Stimulated activated CD8-positive, alpha-beta memory T cell treated with anti-CD3 and anti-CD28 coated beads, Interleukin-15, amount 100 ng/mL, for 1 hour (primary cell): ENCODE measurements around the gene SLC35F3.

Experiments used
- DNase-seq: peaks from one replicate; pipeline ENCODE4 v3.0.0-alpha.2; 2020; ENCODE audit warnings: low read depth

The SLC35F3 gene

GRCh38 chr1:234258071-234258470, 353.6 kb downstream of the SLC35F3 start:
- no peak for DNase-seq

DNA sequence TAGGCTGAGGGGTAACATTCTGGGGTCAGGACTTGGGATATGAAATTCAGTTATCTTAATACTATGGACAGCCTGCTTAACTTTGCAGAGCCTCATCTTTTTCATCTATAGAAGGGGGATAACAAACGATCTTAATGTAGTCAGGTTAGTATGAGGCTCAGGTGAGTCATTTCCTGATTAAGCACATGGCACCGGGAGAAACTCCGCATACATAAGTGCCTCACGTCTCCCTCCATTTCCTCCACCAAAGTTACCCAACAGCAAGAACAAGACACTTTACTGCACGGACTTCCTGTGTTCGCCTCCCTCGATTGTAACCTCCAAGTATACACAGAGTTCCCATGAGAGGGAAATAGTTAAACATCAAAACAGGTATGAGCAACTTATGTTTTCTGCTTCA, 356.1 kb downstream of the SLC35F3 start:
- no peak for DNase-seq

DNA sequence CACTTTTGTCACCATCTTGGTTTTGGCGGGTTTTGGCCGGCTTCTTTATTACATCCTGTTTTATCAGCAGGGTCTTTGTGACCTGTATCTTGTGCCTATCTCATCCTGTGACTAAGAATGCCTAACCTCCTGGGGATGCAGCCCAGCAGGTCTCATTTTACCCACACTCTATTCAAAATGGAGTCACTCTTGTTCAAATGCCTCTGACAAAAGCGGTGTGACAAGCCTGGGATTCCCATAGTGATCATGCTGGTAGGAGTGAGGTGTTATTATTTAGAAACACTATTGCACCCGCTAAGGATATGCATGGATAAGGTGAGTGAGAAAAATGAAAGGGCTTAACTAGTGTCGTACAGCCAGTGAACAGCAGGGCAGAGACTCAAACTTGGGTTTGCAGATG, 357.1 kb downstream of the SLC35F3 start:
- DNase-seq, result no peak

DNA sequence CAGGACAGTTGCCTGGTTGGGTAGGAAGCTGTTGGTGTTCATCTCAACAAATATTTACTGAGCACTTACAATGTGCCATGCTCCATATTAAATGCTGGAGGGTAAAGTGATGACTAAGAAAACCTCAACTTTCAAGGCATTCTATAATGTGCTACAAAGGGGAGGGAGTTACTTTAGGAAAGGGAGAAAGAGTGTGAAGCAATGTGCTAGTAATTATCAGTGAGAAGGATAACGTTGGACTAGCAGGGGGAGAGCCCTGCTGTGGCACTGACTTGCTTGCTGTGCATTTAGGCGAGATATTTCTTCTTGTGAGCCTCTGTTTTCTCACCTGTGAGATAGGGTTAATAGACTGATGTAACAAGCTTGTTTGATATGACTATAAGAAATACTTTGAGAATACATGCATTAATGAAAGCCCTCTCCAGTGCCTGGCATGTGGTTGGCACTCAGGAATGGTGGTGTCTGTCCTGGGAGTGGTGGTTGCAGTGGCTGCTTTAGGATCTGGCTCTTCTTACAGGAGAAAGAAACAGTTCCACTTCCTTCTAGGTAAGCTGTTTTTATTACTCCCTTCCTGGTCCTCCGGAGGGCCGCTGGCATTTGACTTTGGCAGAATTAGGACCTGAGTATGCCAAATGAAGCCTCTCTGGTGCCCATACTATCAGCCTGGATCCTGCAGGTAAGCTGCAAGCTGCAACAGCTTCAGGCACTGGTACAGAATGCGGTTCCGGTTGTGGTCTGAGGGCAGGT, 357.7 kb downstream of the SLC35F3 start:
- DNase-seq, result no peak

- no peak for DNase-seq
These were observed 358.3 kb downstream of the SLC35F3 start for GRCh38 chr1:234262754-234263105.

- DNase-seq, result no peak
These were observed 360.4 kb downstream of the SLC35F3 start for GRCh38 chr1:234264832-234265231.

- DNase-seq, result no peak
These were observed 360.8 kb downstream of the SLC35F3 start for GRCh38 chr1:234265321-234265720.

GRCh38 chr1:234265861-234266260, 361.4 kb downstream of the SLC35F3 start:
- no peak for DNase-seq

DNA sequence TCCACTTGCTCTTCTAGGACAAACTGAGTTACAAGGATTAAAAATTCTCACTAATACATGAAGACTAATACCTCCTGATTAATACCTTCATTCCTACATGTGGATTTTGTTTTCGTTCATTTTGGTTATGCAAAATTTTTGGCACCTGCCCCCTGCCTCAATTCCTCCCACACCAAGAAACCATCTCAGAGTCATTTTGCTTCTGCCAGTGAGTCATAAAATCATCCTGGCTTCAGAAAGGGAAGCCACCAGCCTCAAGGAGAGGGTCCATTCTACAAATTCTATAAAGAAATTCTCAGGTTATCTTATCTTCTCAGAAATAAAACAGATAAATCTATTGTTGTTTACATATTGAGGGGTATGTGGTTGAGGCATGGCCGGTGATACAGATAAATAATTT, 365.6 kb downstream of the SLC35F3 start:
- DNase-seq, result no peak

GRCh38 chr1:234270581-234271242, 366.2 kb downstream of the SLC35F3 start:
- no peak for DNase-seq

GRCh38 chr1:234271243-234271606, 366.7 kb downstream of the SLC35F3 start:
- no peak for DNase-seq

DNA sequence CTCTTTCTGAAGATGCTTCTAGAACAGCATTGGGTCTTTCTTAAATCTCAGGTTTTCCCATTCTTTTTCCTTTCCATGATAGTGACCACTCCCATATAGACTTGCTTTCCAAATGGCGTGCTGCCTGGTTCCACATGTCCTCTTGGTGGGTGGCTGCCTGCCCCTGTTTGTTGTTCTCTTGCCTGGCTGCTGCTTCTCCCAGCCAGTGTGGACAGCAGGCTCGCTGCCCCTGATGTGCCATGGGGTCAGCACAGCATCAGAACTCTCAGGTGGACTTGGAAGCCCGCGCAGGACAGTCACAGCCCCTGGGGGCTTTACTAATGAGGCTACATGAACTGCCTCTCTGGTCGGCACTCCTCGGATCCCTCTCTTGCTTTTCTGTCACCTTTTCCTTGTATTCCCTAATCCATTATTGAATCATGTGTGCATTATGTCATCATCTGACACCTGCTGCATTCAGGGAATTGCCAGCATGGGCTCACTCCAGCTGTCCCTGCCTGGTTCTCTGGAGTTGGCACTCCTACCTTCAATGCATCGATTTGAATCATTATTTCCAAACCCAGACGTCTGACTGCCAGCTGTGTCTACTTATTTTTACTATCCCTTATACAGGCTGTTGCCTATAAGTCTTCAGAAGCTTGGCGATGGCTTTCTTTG, 368.3 kb downstream of the SLC35F3 start:
- no peak for DNase-seq

- DNase-seq, result no peak
These were observed 369.5 kb downstream of the SLC35F3 start for GRCh38 chr1:234273981-234274380.

- no peak for DNase-seq
These were observed 371.8 kb downstream of the SLC35F3 start for GRCh38 chr1:234276151-234276788.

DNA sequence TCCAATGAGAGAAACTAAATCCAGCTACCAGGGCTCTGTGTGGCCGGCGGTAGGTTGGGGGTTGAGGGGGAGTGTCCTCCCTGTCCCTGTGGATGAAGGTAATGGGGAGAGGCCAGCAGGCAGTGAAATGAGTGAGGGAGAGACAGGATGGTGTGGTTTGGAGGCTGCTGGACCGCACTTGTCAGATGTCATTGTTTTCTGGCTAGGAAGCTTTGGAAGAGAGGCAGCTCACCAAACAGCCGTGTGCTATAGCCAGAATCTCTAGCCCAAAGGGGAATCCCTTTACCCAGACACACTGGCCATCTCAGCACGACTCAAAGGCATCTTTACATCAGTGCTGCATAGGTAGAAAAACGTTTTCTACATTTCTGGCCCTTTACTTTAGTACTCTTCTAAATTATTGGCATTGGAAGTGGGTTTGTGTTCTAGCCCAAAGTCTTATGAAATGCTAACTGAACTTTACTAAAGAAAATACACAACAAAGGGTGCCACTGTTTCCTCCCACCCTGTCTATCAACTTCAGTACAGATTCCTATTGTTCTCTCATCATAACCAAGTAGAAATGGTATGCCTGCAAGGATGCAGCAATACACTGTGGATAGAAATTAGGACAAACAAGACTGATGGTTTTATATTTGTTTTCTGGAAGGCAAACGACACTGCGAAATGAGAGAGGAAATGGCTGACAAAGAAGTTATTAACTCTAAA, 372.8 kb downstream of the SLC35F3 start:
- no peak for DNase-seq

GRCh38 chr1:234279021-234279420, 374.5 kb downstream of the SLC35F3 start:
- DNase-seq, result no peak

DNA sequence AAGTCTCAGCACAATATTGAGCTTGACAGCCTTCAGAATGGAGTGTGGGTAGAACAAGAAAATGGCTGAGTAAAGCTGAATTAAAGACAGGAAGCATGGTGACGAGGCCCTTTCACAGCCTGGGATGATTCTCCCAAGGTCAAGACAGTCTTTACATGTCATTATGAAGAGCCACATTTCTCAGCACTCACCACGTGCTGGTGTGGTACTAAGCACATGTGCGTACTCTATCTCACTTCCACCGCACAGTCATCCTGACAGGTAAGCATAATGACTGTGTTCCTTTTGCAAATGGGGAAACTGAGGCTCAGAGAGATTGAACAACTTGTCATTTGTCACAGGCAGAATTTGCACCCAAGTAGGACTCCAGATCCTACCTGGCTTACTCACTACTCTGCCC, 376.0 kb downstream of the SLC35F3 start:
- no peak for DNase-seq

- DNase-seq, result no peak
These were observed 377.5 kb downstream of the SLC35F3 start for GRCh38 chr1:234281826-234282489.

DNA sequence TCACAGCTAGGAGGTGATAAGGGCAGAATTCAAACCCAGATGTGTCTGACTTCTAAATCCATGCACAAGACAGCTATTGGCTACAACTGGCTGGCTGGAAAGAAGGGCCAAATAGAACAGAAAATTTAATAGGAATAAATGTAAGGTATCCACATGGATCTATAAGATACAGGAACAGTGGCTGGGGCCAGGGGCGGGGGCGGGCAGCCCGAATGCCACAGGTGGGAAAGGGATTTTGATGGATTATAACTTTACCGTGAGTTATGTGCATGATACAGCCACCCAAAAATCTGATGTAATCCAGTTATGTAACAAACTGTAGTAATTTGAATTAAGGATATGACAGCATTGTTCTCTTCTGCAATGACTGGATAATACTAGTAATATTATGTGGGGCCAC, 381.7 kb downstream of the SLC35F3 start:
- DNase-seq, result no peak

GRCh38 chr1:234288946-234289345, 384.5 kb downstream of the SLC35F3 start:
- no peak for DNase-seq

DNA sequence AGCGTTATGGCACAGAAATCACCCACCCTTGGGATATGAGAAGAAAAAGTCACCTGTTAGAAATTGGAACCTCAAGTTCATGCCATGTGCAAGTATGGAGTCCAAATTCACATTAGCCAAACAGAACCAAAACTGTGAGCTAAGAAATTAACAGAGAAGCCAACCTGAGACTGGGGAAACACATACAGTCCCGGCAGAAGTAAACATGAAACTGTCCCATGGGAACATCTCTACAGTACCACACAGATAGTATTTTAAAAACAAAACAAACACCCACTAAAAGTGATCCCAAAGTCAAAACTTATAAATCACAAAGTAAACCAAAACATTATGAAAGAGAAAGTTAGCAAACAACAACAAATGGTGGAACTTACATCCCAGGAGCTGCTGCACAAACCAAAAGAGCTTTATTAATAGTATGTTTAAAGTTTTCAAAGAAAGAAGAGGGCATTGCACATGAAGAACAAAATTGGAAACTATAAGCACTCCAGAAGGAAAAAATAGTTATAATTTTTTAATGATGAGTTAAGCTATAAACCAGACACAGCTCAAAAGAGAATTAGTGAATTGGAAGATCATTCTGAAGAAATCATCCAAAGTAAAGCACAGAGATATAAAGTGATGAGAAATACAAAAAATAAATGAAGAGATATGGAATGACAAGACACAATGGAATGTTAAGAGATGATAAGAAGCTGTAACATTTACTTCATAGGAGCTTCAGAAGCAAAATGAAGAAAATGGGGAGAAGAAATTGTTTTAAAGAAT, 385.2 kb downstream of the SLC35F3 start:
- no peak for DNase-seq
